HG02798 (cell line): ENCODE data around the gene IPO11.

Experiments
- ATAC-seq: cut with Tn5 transposase; IDR thresholded peaks from one replicate; pipeline ENCODE4 v1.9.1; 2021; ENCODE audit warnings: mild to moderate bottlenecking; ENCODE audit not compliant: unreplicated experiment, poor library complexity

The IPO11 gene

GRCh38 chr5:62412549-62413329 lies at the start of gene IPO11:
Gene IPO11, plus strand, starts transcription at chr5:62412763. Its CDS starts 24,517 bp downstream, at chr5:62437280.
- ATAC-seq, result peak; percentile 99

DNA sequence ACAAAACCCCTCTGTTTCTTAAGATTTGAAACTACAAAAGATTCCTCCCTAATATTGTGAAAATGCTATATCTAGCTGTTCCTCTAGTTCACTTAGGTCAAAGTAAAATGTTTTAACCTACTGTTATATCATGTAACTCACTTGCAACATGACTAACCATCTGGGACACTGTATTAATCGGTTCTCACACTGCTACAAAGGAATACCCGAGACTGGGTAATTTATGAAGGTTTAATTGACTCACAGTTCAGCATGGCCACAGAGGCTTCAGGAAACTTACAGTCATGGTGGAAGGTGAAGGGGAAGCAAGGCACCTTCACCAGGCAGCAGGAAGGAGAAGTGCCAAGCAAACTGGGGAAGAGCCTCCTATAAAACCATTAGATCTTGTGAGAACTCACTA lies 43.5 kb upstream of the IPO11 start:
- no peak for ATAC-seq

DNA sequence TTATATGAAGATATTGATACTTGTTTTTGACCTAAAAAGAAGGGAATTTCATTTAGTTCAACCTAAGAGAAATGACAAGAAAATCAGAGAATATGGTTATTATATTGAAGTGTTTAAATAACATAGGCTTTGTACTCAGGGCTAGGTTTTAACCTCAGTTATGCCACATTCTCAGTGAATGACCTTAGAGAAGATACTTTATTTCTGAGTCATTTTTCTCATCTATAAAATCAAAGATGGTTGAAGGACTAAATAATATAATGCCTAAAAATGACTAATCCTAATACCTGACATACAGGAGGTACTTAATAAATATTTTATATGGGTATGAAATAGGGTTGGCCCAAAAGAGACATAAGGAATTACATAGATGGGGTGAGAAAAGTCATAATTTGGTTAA lies 41.2 kb upstream of the IPO11 start:
- no peak for ATAC-seq

GRCh38 chr5:62372600-62372999 lies 40.0 kb upstream of the IPO11 start:
- no peak for ATAC-seq

GRCh38 chr5:62373382-62373781 lies 39.2 kb upstream of the IPO11 start:
- no peak for ATAC-seq

- no peak for ATAC-seq
These were observed 38.5 kb upstream of the IPO11 start for GRCh38 chr5:62374090-62374489.

- no peak for ATAC-seq
These were observed 36.9 kb upstream of the IPO11 start for GRCh38 chr5:62375627-62376026.

- ATAC-seq, result no peak
These were observed 36.5 kb upstream of the IPO11 start for GRCh38 chr5:62376064-62376463.

DNA sequence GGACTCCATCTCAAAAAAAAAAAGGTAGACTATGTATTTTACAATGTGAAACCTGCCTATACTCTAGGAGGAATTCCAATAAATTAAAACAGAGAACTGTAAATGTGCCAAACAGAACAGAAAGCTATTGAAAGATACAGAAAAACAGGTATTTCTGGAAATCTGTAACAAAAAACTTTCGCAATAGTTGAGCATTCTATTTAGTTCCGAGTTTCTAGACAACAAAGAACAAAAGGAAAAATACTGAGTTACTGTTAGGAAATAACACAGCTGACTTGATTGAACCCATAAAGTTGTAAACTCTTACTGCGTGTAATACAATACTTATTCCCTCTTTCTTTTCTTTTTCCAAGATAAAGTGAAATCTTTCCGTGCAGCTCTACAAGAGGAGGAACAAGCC lies 27.4 kb upstream of the IPO11 start:
- ATAC-seq, result no peak

- no peak for ATAC-seq
These were observed 26.7 kb upstream of the IPO11 start for GRCh38 chr5:62385816-62386400.

- ATAC-seq, result no peak
These were observed 25.7 kb upstream of the IPO11 start for GRCh38 chr5:62386824-62387223.

- no peak for ATAC-seq
These were observed 17.2 kb upstream of the IPO11 start for GRCh38 chr5:62395210-62395950.

GRCh38 chr5:62403411-62404250 lies 8.9 kb upstream of the IPO11 start, which contains the start of gene DIMT1:
Gene DIMT1, minus strand, starts transcription at chr5:62403905. Its CDS starts 133 bp downstream, at chr5:62403772.
- ATAC-seq, result peak; percentile 97

- no peak for ATAC-seq
These were observed 1.1 kb downstream of the IPO11 start for GRCh38 chr5:62413711-62414110.

DNA sequence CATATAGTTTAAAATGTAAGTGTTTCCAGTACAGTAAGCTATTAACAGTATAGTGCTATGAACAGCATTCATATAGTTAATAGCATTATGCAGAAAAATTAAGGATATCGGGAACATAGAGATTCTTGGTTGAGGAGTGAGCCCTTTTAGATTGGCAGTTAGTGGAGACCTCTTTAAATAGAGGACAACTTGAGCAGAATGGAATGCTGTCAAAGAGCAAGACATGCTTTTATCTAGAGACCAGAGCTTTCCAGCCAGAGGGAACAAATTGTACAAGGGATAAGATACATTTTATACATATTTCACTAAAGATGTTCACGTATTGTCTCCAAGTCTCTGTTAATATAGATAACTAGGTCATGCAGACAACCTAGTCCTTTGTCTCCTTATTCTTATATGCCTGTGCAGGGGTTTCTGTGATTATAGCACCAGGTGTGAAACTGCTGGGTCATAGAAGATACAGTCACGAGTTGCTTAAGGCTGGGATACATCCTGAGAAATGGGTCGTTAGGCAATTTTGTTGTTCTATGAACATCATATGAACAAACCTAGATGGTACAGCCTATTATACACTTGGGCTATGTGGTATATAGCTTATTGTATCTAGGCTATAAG lies 6.0 kb downstream of the IPO11 start:
- no peak for ATAC-seq

DNA sequence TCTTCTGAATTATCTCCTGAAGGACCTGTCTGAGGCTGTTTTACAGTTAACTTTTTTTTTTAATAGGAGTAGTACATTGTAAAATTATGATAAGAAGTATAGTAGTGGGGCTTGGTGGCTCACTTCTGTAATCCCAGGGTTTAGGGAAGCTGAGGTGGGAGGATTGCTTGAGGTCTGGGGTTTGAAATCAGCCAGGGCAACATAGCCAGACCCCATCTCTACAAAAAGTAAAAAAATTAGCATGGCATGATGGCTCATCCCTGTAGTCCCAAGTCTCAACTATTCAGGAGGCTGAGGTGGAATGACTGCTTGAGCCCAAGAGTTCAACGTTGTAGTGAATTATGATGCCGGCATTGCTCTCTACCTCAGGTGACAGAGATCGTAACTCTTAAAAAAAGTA lies 7.0 kb downstream of the IPO11 start:
- no peak for ATAC-seq

DNA sequence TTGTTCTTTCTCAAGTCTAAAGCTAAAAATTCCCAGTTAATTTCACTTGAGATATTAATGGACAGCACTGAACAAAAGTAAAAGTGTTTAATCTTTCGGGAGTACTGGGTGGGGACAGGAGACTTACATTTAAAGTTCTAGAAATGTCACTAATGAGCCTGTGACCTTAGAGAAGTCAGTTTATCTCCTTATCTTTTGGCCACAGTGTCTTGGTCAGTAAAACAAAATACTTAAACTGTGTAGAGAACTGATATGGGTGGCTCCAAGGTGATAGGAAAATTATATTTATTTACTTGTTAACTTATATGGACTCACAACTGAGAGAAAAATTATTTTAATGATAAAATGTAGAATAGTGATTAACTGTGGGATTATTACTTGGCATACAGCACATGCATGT lies 8.9 kb downstream of the IPO11 start:
- ATAC-seq, result no peak

GRCh38 chr5:62424763-62425162 lies 12.2 kb downstream of the IPO11 start:
- ATAC-seq, result no peak

DNA sequence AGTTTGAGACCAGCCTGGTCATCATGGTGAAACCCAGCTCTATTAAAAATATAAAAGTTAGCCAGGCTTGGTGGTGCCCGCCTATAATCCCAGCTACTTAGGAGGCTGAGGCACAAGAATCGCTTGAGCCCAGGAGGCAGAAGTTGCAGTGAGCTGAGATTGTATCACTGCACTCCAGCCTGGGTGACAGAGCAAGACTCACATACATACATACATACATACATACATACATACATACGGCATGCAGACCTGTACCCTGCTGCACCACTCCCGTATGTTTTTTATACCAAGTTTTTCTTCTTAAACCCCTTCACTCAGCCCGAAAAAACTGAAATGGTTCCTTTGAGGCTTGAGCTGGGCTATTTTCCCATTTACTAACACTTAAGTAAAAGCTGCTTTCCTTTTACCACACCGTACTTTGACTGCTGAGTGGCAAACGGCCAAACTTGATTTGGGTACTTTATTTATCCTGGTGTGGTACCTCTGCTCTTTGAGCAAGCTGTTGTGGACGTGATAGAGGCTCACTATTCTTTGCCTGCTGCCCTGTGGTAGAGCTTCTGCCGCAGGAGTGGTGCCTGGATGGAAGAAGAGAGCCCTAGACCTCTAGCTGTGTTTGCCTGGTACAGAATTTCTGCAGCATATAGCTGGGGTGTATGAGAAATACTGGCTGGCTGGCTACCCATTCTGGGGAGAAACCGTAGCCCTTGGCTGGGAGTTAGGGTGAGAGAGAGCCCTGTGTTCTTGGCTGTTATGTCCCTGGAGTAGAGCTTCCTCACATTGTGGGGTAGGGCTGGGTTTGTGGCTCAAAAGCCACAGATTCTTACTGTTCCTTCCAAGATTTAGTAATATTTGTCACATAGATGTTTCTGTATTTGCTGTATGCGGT lies 19.4 kb downstream of the IPO11 start:
- ATAC-seq, result no peak
